HG03139 (cell line): Measurements from ENCODE around the gene DENND6B.
"Not testable (repeated sequence)": the region's sequence is repeated elsewhere in the genome, so short reads cannot be mapped to it uniquely, and the experiment has no call there.

ENCODE experiments used
- ATAC-seq: cut with Tn5 transposase; IDR thresholded peaks from one replicate; pipeline ENCODE4 v1.9.1; 2021; ENCODE audit not compliant: unreplicated experiment

DENND6B gene, protein sequence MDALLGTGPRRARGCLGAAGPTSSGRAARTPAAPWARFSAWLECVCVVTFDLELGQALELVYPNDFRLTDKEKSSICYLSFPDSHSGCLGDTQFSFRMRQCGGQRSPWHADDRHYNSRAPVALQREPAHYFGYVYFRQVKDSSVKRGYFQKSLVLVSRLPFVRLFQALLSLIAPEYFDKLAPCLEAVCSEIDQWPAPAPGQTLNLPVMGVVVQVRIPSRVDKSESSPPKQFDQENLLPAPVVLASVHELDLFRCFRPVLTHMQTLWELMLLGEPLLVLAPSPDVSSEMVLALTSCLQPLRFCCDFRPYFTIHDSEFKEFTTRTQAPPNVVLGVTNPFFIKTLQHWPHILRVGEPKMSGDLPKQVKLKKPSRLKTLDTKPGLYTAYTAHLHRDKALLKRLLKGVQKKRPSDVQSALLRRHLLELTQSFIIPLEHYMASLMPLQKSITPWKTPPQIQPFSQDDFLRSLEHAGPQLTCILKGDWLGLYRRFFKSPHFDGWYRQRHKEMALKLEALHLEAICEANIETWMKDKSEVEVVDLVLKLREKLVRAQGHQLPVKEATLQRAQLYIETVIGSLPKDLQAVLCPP

DNA sequence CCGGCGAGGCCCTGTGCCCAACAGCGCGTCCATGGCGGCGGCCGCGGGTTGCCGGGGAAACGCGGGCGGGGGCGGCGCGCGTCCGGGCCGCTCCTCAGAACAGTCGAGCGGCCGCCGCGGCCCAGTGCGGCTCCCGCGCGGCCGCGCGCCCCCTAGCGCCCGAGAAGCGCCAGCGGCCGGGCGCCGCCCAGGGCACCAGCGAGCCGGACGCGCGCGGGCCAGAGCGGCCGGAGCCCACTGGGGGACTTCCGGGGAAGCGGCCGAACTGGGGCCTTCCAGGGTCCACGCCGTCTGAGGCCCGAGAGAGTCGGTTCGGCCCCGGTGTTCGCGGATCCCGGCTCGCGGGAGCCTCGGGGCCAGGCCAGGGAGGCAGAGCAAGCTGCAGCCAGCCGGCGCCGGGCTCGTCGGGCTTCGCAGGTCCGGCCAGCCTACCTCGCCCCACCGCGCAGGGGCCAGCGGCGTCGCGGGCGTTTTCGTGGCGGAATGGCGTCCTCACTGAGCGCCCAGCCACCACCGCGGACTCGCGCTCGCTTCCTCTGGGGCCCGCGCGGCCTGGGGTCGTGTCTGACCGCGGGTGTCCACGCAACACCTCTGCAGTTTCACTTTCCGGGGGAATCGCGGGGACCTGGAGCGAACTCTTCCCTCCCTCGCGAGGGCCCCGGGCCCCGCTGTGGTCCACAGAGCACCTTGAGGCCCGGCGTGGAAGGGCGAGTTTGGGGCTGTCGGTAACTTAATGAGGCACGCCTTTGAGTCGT is at the start of gene DENND6B:
Gene DENND6B, minus strand, starts transcription at position 57 of the 755 bp plus-strand sequence. Its CDS starts 24 bp downstream, at position 33.
- ATAC-seq, result peak; percentile 88

GRCh38 chr22:50376085-50376651 is 49.4 kb upstream of the DENND6B start:
- ATAC-seq, result no peak

- ATAC-seq, result no peak
These were observed 44.4 kb upstream of the DENND6B start for GRCh38 chr22:50371101-50371648.

DNA sequence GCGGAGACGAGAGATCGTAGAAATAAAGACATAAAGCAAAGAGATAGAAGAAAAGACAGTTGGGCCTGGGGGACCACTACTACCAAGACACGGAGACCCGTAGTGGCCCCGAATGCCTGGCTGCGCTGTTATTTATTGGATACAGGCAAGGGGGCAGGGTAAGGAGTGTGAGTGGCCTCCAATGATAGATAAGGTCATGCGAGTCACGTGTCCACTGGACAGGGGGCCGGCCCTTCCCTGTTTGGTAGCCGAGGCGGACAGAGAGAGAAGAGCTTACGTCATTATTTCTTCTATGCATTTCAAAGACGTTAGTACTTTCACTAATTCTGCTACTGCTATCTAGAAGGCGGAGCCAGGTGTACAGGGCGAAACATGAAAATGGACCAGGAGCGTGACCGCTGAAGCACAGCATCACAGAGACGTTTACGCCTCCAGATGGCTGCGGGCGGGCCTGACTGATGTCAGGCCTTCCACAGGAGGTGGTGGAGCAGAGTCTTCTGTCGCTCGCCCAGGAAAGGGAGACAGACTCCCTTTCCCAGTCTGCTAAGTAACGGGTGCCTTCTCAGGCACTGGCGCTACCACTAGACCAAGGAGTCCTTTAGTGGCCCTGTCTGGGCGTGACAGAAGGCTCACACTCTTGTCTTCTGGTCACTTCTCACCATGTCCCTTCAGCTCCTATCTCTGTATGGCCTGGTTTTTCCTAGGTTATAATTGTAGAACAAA is 41.1 kb upstream of the DENND6B start:
- ATAC-seq, result no peak

- ATAC-seq, result not testable (repeated sequence)
These were observed 37.0 kb upstream of the DENND6B start for GRCh38 chr22:50363803-50364194.

DNA sequence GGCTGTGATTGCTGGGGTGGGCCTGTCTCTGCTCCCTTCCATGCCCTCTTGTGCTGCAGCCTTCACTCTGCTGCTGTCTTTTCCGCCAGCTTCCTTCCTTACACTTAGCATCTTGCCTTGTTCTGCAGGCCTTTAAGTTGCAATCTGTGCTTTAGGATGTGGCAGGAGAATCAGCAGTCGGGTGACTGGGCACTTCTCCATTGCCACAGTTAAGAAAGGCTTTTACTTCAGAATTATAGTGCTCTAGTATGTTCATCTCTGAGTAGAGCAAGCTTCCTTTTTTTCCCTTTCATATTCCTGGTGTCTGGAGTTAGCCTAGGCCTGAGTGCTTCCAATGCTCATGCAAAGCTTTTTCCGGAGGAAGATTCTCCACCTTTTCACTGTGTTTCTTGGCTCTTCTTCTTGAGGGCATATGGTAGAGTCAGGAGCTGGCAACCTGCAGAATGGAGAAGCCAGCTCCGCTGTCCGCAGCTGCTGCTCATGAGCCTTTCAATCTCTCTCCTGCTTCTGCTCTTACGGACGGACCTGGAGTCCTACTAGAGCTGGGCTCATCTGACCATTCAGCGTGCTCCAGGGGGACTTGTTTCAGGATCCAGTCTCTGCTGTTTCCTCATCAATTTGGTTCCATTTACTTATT is 36.5 kb upstream of the DENND6B start:
- no peak for ATAC-seq

GRCh38 chr22:50361688-50362087 is 34.9 kb upstream of the DENND6B start:
- no peak for ATAC-seq

- ATAC-seq, result no peak
These were observed 34.4 kb upstream of the DENND6B start for GRCh38 chr22:50361222-50361621.

GRCh38 chr22:50360578-50360977 is 33.8 kb upstream of the DENND6B start:
- ATAC-seq, result no peak

DNA sequence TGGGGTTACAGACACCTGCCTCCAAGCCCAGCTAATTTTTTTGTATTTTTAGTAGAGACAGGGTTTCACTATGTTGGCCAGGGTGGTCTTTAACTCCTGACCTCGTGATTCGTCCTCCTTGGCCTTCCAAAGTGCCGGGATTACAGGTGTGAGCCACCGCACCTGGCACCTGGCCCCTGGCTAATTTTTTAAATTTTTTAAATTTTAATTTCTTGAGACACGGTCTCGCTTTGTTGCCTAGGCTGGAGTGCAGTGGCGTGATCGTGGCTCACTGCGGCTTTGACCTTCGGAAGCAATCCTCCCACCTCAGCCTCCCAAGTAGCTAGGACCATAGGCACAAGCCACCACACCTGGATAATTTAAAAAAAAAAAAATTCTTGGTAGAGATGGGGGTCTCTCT is 30.9 kb upstream of the DENND6B start:
- ATAC-seq, result no peak

- ATAC-seq, result no peak
These were observed 30.4 kb upstream of the DENND6B start for GRCh38 chr22:50357222-50357621.

- ATAC-seq, result no peak
These were observed 29.4 kb upstream of the DENND6B start for GRCh38 chr22:50356186-50356585.

GRCh38 chr22:50348058-50348457 is 21.2 kb upstream of the DENND6B start:
- ATAC-seq, result no peak

DNA sequence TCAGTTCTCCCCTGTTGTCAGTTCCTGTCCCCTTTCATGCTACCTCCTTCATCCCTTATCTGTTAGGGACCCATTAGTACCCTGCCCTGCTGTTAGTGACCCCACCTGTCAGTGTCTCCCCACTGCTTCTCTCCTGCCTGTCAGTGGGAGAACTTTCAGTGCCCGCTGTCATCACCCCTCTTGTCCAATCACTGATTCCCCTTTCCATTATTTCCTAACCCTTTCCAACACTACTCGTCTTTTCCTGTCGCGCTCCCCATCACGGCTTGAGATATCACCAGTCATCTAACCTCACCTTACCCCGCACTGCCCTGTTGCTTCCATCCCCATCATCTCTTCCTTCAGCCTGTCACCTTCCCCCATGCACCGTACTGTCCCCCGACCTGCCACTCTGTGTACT is 20.3 kb upstream of the DENND6B start:
- no peak for ATAC-seq

DNA sequence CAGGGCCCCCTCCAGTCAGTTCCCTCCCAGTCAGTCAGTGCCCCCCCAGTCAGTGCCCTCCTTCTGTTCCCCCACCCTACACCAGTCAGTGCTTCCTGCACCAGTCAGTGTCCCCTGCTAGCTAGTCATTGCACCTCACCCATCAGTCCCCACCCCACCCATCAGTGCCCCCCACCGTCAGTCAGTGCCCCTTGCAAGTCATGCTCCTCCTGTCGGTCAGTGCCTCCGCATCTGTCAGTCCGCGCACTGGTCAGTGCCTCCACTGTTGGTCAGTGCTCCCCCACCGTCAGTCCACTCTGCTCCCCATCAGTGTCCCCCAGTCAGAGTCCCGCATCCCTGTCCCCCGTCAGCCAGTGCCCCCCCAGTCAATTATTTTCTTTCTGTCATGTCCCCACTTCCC is 19.7 kb upstream of the DENND6B start:
- no peak for ATAC-seq

GRCh38 chr22:50343541-50343935 is 16.7 kb upstream of the DENND6B start:
- ATAC-seq, result no peak

- peak; percentile 51 for ATAC-seq
These were observed 16.1 kb upstream of the DENND6B start, which contains the start of gene PPP6R2 for GRCh38 chr22:50342651-50343540. Gene PPP6R2 (plus strand): TSS chr22:50343327. CDS start chr22:50393909, 50,582 bp downstream.

DNA sequence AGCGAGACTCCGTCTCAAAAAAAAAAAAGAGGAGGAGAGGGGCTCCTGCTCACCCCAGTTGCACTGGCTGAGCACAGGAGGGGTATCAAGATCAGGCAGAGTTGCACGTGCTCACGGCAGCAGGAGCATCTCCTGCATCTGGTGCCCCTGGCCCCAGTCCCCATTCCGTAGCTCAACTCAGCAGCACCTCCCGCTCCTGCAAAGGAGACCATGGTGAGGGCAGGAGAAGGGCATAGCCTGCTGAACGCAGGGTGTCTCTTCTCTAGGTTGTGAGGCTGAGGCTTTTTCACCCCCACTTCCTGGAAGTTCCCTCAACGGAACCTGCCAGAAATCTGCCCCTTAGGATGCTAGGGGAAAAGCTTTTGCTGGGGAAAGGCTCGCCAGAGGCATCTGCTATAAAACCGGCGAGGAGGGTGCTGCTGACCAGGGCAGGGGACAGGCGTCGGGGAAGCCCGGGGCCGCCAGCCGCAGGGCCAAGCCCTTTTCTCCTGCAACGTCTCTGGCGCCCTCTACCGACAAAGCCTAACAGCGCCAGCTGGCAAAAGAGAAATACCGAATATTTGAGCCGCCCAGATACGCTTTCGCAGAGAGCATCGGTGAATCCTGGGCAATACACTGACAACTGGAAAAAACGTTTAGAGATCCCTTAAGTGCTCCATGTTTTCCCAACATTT is 15.3 kb upstream of the DENND6B start:
- no peak for ATAC-seq
